Stimulated activated naive CD8-positive, alpha-beta T cell treated with anti-CD3 and anti-CD28 coated beads, Interleukin-15, Interleukin-2, amounts not matched to agents 100 ng/mL and 50 ng/mL, for 24 hours (primary cell): ENCODE results near the gene SQSTM1.
A peak's percentile ranks its signal among the peaks of the same experiment; 100 is the strongest.

ENCODE experiments used
- H3K27ac Mint-ChIP-seq: one replicate; pipeline ENCODE4 v1.8.0; 2021; ENCODE audit warnings: mild to moderate bottlenecking, mixed read lengths
- H3K27me3 Mint-ChIP-seq: one replicate; pipeline ENCODE4 v1.8.0; 2021; ENCODE audit warnings: mixed read lengths
- H3K36me3 Mint-ChIP-seq: one replicate; pipeline ENCODE4 v1.8.0; 2021; ENCODE audit warnings: low read depth, mixed read lengths
- H3K4me1 Mint-ChIP-seq: one replicate; pipeline ENCODE4 v1.8.0; 2021; ENCODE audit warnings: low read depth, mixed read lengths
- H3K4me3 Mint-ChIP-seq: one replicate; pipeline ENCODE4 v1.8.0; 2021; ENCODE audit warnings: mild to moderate bottlenecking, mixed read lengths
- H3K9me3 Mint-ChIP-seq: one replicate; pipeline ENCODE4 v1.8.0; 2021; ENCODE audit warnings: mixed read lengths

SQSTM1 gene

GRCh38 chr5:179799644-179799973 is 21.1 kb upstream of the SQSTM1 start:
- no peak overlapping the region for H3K4me3 Mint-ChIP-seq
- peaks cover 35% of the 10 kb centered on the region for H3K4me1 Mint-ChIP-seq
- peaks cover 22% of the 10 kb centered on the region for H3K36me3 Mint-ChIP-seq
- H3K9me3 Mint-ChIP-seq: no peaks in the 10 kb centered on the region
- H3K27me3 Mint-ChIP-seq: no peaks in the 10 kb centered on the region
- H3K27ac Mint-ChIP-seq: no peak overlapping the region

- Mint-ChIP-seq H3K4me3 (no peak overlapping the region), H3K4me1 (peaks cover 37% of the 10 kb centered on the region), H3K36me3 (peaks cover 22% of the 10 kb centered on the region), H3K9me3 (no peaks in the 10 kb centered on the region), H3K27me3 (no peaks in the 10 kb centered on the region), H3K27ac (no peak overlapping the region)
Measured at GRCh38 chr5:179800071-179800695, 20.5 kb upstream of the SQSTM1 start.

DNA sequence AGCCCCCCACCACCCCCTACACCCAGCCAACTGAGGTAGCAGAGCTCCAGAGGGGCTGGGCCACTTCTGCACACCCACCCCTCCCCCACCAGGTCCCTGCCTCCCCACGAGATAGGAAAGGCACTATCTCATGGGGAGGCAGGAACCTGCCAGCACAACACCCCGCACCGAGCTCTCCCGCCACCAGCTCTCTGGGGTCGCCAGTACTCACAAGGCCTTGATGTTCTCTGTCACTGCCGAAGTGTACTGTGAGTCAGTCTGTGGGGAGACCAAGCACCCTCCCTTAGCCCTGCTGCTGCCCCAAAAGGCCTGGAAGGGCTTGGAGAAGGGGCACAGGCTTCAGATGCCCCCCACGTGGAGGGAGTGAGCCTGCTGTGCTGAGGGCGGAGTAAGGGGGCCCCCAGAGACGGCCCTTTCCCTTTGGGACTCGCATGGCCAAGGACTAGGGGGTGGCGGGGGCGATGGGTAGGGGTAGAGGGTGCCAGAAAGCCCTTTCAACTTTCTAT is 20.0 kb upstream of the SQSTM1 start:
- no peaks in the 10 kb centered on the region for H3K27me3 Mint-ChIP-seq
- H3K36me3 Mint-ChIP-seq: peaks cover 22% of the 10 kb centered on the region
- H3K27ac Mint-ChIP-seq: no peak overlapping the region
- no peaks in the 10 kb centered on the region for H3K9me3 Mint-ChIP-seq
- no peak overlapping the region for H3K4me3 Mint-ChIP-seq
- peaks cover 40% of the 10 kb centered on the region for H3K4me1 Mint-ChIP-seq

DNA sequence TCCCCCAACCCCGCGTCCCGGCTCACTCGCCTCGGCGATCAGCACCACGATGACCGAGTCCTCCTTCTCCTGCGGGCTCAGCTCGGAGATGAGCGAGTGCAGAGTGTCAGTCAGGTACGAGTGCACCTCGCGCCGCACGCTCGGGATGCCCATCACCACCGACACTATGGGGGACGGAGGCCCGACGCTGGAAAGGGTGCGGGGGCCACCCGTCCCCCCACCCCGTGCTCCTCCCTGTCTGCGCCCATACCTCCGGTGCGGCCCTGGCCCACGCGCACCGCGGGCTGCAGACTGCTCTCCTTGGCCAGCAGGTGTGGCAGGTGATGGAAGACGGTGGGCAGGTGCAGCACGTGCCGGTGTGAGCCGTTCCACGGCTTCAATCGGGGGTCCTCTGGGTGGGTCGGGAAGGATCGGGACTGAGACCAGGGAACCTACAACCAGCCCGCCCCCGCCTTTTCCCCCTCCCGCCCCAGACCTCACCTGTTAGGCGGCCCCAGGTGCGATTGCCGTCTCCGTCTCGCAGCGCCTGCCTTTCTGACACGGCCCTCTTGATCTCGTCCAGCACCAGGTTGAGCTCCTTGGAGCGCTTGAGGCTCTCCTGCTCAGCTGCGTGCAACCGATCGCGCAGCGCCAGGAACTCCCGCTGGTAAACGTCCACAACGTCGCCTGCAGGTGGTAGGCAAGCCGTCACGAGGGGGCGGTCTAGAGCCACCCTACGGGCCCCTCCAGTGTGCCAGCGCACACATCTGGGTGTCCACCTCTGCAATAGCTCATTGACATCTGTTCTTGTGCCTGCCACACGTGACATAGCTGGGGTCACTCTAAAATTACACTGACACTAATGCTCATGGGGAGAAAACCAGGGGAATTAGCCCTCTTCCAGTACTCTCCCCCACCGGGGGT is 19.1 kb upstream of the SQSTM1 start:
- Mint-ChIP-seq H3K4me3 (no peak overlapping the region), H3K36me3 (peaks cover 22% of the 10 kb centered on the region), H3K4me1 (peaks cover 40% of the 10 kb centered on the region), H3K9me3 (no peaks in the 10 kb centered on the region), H3K27me3 (no peaks in the 10 kb centered on the region), H3K27ac (no peak overlapping the region)

- Mint-ChIP-seq H3K4me3 (no peak overlapping the region), H3K4me1 (peaks cover 35% of the 10 kb centered on the region), H3K27ac (peak overlapping the region; percentile 26), H3K9me3 (no peaks in the 10 kb centered on the region), H3K36me3 (peaks cover 17% of the 10 kb centered on the region), H3K27me3 (no peaks in the 10 kb centered on the region)
Measured at GRCh38 chr5:179802207-179802883, 18.4 kb upstream of the SQSTM1 start.

DNA sequence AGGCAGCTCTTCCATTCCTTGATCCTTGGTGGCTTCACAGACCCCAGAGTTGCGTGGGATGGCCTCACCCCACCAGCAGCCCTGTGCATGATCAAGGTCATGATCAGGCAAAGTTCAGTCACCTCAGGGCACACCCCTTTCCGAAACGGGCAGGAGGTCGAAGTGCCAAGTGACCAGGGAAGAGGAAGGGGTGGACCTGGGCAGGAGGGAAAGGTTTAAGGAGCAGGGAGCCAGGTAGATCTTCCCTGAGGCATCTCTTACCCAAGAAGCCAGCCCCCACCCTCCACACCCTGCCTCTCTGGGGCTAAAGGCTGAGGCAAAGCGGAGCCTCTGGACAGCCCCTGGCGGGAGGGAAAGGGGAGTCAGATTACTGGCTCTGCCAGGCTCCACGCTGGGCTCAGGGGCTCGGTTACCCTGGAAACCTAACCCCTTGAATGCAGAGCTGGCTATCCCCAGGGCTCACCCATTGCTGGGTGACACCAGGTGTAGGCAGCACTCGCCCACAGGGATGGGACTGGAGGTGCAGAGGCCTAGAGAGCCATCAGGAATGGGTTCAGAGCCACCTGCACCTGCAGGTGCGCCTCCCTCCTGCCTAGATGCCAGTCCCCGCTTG is 17.6 kb upstream of the SQSTM1 start:
- no peaks in the 10 kb centered on the region for H3K9me3 Mint-ChIP-seq
- H3K27me3 Mint-ChIP-seq: no peaks in the 10 kb centered on the region
- peaks cover 17% of the 10 kb centered on the region for H3K36me3 Mint-ChIP-seq
- peak overlapping the region; percentile 26 for H3K27ac Mint-ChIP-seq
- H3K4me1 Mint-ChIP-seq: peaks cover 36% of the 10 kb centered on the region
- H3K4me3 Mint-ChIP-seq: no peak overlapping the region

- H3K4me3 Mint-ChIP-seq: peak overlapping the region; percentile 84
- H3K27ac Mint-ChIP-seq: peak overlapping the region; percentile 61
- no peaks in the 10 kb centered on the region for H3K9me3 Mint-ChIP-seq
- H3K4me1 Mint-ChIP-seq: peaks cover 38% of the 10 kb centered on the region
- H3K36me3 Mint-ChIP-seq: peaks cover 16% of the 10 kb centered on the region
- no peaks in the 10 kb centered on the region for H3K27me3 Mint-ChIP-seq
Measured at GRCh38 chr5:179803651-179804554, 16.8 kb upstream of the SQSTM1 start.

DNA sequence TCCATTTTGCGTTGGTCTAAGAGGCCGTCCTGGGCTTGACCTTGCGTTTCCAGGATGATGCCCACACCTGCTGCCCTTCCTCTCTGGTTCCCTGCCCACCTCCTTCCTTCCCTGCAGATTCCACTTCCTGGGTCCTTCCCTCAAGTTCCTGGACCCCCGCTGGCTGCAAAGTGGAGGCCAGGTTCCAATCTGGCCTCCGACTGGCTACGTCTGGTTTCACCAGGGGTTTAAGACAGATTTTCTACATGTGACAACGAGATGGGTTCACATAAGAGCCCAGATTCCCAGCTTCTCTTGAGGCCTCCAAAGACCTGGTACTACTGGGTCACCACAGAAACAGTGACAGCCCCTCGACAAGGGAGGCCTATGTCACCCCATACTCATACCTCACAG is 16.2 kb upstream of the SQSTM1 start:
- Mint-ChIP-seq H3K4me3 (peak overlapping the region; percentile 84), H3K4me1 (peaks cover 38% of the 10 kb centered on the region), H3K27me3 (no peaks in the 10 kb centered on the region), H3K27ac (no peak overlapping the region), H3K36me3 (peaks cover 9% of the 10 kb centered on the region), H3K9me3 (no peaks in the 10 kb centered on the region)

GRCh38 chr5:179805070-179805528 is 15.6 kb upstream of the SQSTM1 start:
- Mint-ChIP-seq H3K27ac (peak overlapping the region; percentile 67), H3K9me3 (no peaks in the 10 kb centered on the region), H3K27me3 (no peaks in the 10 kb centered on the region), H3K4me1 (peaks cover 38% of the 10 kb centered on the region), H3K36me3 (peaks cover 4% of the 10 kb centered on the region), H3K4me3 (peak overlapping the region; percentile 84)

DNA sequence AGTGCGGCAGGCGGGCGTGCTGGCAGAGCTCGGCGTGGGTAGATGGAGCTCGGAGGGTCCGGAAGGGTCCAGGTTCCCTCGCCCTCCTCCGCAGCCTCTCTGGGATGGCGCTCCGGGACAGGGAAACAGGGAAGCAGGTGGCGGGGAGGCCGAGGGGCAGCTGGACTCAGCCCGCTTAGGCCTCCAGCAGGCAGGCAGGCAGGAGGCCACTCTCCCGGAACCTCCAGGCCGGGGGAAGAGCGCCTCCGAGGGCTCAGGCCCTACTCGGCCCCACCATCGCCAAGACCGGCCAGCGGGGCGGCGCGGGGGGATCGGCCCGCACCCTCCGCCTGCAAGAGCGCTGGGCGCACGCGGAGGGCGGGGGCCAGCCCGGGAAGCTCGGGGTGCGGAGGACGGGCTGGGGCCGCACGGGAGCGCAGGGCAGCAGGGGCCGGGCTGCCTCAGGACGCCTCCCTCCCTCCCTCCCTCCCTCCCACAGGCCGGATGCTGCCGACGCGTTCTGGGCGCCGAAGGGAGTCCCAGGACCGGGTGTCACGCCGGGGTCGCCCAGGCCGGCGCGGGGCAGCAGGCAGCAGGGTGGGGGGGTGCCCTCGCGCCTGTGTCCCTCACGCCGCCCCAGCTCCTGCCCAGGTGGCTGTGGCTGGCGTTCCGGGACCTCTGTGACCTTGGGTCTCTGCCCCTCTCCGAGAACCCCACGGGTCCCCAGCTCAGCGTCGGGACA is 15.0 kb upstream of the SQSTM1 start:
- no peaks in the 10 kb centered on the region for H3K9me3 Mint-ChIP-seq
- H3K27me3 Mint-ChIP-seq: no peaks in the 10 kb centered on the region
- peaks cover 38% of the 10 kb centered on the region for H3K4me1 Mint-ChIP-seq
- H3K36me3 Mint-ChIP-seq: peaks cover 4% of the 10 kb centered on the region
- H3K27ac Mint-ChIP-seq: peak overlapping the region; percentile 67
- H3K4me3 Mint-ChIP-seq: peak overlapping the region; percentile 84

- peaks cover 4% of the 10 kb centered on the region for H3K36me3 Mint-ChIP-seq
- H3K4me3 Mint-ChIP-seq: peak within 1 kb of the TSS; percentile 84
- H3K27ac Mint-ChIP-seq: no peak within 1 kb of the TSS
- H3K27me3 Mint-ChIP-seq: no peaks in the 10 kb centered on the region
- peaks cover 38% of the 10 kb centered on the region for H3K4me1 Mint-ChIP-seq
- H3K9me3 Mint-ChIP-seq: no peaks in the 10 kb centered on the region
Measured at GRCh38 chr5:179806250-179807048, 14.3 kb upstream of the SQSTM1 start, which contains the start of gene MGAT4B. MGAT4B (minus strand) TSS chr5:179806866; CDS start chr5:179806583, 283 bp downstream.

GRCh38 chr5:179812135-179812825 is 8.4 kb upstream of the SQSTM1 start:
- H3K27me3 Mint-ChIP-seq: no peaks in the 10 kb centered on the region
- H3K9me3 Mint-ChIP-seq: no peaks in the 10 kb centered on the region
- peaks cover 15% of the 10 kb centered on the region for H3K36me3 Mint-ChIP-seq
- peaks cover 4% of the 10 kb centered on the region for H3K4me1 Mint-ChIP-seq
- H3K4me3 Mint-ChIP-seq: no peak overlapping the region
- H3K27ac Mint-ChIP-seq: no peak overlapping the region
